GM12874 (cell line): ENCODE measurements around the gene LOXL1.

Experiments
- CTCF ChIP-seq: IDR thresholded peaks from 2 replicates; pipeline ENCODE4 v1.5.1; 2011; ENCODE audit warnings: low read depth, mild to moderate bottlenecking, control low read depth, low read length, moderate library complexity; ENCODE audit not compliant: insufficient read depth

The LOXL1 gene

DNA sequence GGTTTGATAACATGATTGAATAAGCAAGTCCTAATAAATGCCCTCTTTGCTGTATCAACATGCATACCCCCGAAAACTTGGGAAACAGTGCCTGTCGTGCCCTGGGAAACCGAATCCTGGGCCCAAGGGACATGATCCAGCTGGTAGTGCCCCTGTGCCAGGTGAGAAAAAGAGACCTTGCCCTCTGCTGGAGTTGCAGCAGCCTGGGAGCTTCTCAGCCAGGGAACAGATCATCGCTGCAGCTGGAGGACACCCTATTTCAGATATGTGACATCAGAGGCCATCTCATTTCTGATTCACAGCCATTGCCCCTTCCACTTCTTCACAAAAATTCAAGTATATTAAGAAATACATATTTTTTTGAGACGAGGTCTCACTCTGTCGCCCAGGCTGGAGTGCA is 33.5 kb downstream of the LOXL1 start:
- no peak for TF ChIP-seq CTCF

DNA sequence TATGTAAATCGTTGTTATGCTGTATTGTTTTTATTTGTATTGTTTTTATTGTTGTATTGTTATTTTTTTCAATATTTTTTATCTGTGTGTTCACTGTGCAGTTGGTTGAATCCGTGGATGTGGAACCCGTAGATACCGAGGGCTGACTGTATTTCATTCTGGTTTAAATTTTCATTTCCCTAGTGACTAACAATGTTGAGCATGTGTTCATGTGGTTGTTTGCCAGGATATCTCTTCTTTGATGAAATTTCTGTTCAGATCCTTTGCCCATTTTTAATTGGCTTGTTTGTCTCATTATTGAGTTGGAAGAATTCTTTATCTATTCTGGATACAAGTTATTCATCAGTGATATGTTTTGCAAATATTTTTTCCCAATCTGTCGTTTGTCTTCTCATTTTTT is 36.2 kb downstream of the LOXL1 start:
- TF ChIP-seq CTCF, result no peak

- peak; percentile 95 for TF ChIP-seq CTCF
Measured at GRCh38 chr15:73964736-73965093, 38.5 kb downstream of the LOXL1 start.

DNA sequence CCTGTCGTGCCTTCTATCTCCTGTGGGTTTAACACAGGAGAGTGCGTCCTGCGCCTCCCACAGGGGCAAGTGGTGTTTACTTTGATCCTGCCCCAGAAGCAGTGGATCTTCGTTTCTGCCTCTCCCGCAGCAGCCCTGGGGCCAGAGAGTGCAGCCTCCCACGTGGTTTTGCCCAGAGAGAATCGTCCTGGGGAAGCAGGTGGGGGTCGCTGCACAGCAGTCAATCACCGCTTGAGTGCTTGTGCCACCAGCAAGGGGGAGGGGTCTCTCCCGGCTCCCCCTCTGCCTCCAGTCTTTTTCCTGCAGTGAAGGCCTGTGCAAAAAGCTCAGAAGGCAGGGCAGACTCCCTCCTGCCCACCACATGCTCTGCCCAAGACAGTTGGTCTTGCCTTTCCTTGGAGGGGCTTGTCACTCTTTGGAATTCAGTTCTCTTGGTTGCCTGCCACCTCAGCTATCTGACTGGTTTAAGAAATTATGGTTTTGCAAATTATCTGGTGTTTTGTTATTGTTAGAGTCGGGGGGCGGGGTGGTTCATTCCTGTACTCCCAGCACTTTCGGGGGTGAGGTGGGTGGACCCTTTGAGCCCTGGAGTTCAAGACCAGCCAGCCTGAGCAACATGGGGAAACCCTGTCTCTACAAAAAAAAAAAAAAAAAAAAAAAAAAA is 39.0 kb downstream of the LOXL1 start:
- no peak for TF ChIP-seq CTCF

DNA sequence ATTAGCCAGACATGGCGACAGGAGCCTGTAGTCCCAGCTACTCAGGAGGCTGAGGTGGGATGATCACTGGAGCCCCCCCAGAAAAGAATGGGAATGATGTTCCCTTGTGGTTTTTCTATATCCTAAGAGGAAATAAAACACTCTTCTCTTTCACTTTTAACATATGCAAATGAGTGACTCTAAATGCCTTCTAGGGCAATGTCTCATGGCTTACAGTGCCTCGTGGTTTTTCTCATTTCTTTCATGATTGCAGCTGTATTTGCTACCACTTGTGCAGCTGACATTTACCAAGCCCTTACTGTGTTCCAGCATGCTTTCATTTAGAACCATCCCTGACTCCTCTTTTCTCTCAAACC is 39.5 kb downstream of the LOXL1 start:
- TF ChIP-seq CTCF, result no peak

GRCh38 chr15:73968461-73968860 is 42.2 kb downstream of the LOXL1 start:
- no peak for TF ChIP-seq CTCF

DNA sequence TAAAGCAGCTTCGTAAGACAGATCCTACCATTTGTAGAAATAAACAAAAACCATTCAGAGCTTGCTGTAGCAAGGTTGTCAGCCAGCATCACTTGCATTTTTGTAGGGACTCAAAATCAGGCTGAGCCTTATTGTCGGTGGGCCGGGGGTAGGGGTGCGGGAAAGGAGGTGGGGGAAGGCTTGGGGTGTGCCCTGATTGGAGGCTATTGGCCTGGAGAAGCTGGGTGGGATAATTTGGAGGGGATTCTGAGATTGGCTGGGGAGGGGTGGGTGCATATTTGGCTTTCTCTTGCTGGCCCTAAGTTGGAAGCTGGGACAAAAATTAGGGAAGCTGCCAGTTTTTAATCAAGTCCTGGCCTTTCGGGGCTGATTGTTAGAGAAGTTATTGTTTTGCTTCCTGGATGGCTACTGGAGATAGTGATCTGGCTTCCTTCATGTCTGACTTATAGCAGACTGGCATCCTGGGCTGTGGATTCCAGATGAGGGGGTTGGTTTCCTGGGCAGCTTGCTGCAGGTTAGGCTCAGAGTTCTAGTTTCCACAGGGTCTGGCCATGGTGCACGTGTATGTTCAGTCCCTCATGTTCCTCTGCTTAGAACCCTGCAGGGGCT is 43.0 kb downstream of the LOXL1 start:
- TF ChIP-seq CTCF, result no peak
